ENCODE measurements around the gene CTDP1.

CTDP1 gene

GRCh38 chr18:79753391-79753851 is 73.8 kb downstream of the CTDP1 start:
- POLR2A ChIA-PET = no interaction called here
- no peaks in the 10 kb centered on the region for H3K4me1 ChIP-seq (ENCODE audit: control insufficient read depth, insufficient read depth, low read length)
- H3K9me3 ChIP-seq (ENCODE audit: control insufficient read depth, insufficient read depth, low read depth, low read length) = no peaks in the 10 kb centered on the region
- H3K4me3 ChIP-seq (ENCODE audit: low read depth, low read length) = no peak overlapping the region
- H3K27ac ChIP-seq (ENCODE audit: extremely low read depth, low read depth, low read length) = no peak overlapping the region
- CTCF ChIA-PET = interaction anchor here (0.6 kb wide), 1 partner anchor 1297 kb away, joined by 3 read pairs; no protein-coding TSS in a partner anchor
- no peak for TF ChIP-seq ZNF324 (tag by site-specific recombination; IDR thresholded peaks at IDR 0.05)
- TF ChIP-seq ZNF155 (tag by site-specific recombination; IDR thresholded peaks at IDR 0.05) = no peak
- no peak for TF ChIP-seq ZNF302 (tag by site-specific recombination; IDR thresholded peaks at IDR 0.05; ENCODE audit: low read depth)
- TF ChIP-seq ZNF202 (tag by site-specific recombination; IDR thresholded peaks at IDR 0.05; ENCODE audit: borderline replicate concordance) = no peak
- TF ChIP-seq ZBTB20 (tag by site-specific recombination; IDR thresholded peaks at IDR 0.05) = no peak
- H3K36me3 ChIP-seq (ENCODE audit: control insufficient read depth in 2 of 2, insufficient read depth in 1 of 2, low read length in 2 of 2) = peaks cover 0 to 19% of the 10 kb centered on the region in 2 experiments; a peak in 1 of 3 replicates

GRCh38 chr18:79754022-79754761 is 74.6 kb downstream of the CTDP1 start:
- ChIA-PET POLR2A (no interaction called here), CTCF (interaction anchor here (0.6 kb wide), 1 partner anchor 1297 kb away, joined by 3 read pairs; no protein-coding TSS in a partner anchor)
- no peak overlapping the region for H3K27ac ChIP-seq (ENCODE audit: extremely low read depth, low read depth, low read length)
- no peaks in the 10 kb centered on the region for H3K9me3 ChIP-seq (ENCODE audit: control insufficient read depth, insufficient read depth, low read depth, low read length)
- TF ChIP-seq ZNF140 (tag by site-specific recombination; IDR thresholded peaks at IDR 0.05) (no peak), OSR2 (tag by site-specific recombination; IDR thresholded peaks at IDR 0.05) (no peak), GLI2 (tag by site-specific recombination; IDR thresholded peaks at IDR 0.05; ENCODE audit: borderline replicate concordance, low read depth) (no peak), ZBTB44 (tag by site-specific recombination; IDR thresholded peaks at IDR 0.05) (no peak), PRDM6 (tag by site-specific recombination; IDR thresholded peaks at IDR 0.05) (no peak), ZNF580 (tag by site-specific recombination; IDR thresholded peaks at IDR 0.05) (no peak), ZSCAN18 (tag by site-specific recombination; IDR thresholded peaks at IDR 0.05) (no peak), ZNF221 (tag by site-specific recombination; IDR thresholded peaks at IDR 0.05; ENCODE audit: borderline replicate concordance) (no peak), KLF7 (tag by site-specific recombination; IDR thresholded peaks at IDR 0.05; ENCODE audit: borderline replicate concordance) (no peak), ZNF558 (tag by site-specific recombination; IDR thresholded peaks at IDR 0.05) (no peak), ZNF146 (tag by site-specific recombination; IDR thresholded peaks at IDR 0.05) (no peak), MZF1 (tag by site-specific recombination; IDR thresholded peaks at IDR 0.05; ENCODE audit: borderline replicate concordance) (no peak)
- H3K4me1 ChIP-seq (ENCODE audit: control insufficient read depth, insufficient read depth, low read length) = no peaks in the 10 kb centered on the region
- H3K4me3 ChIP-seq (ENCODE audit: low read depth, low read length) = no peak overlapping the region
- H3K36me3 ChIP-seq (ENCODE audit: control insufficient read depth in 2 of 2, insufficient read depth in 1 of 2, low read length in 2 of 2) = peaks cover 0 to 19% of the 10 kb centered on the region in 2 experiments; a peak in 1 of 3 replicates

Data from HEK293 (cell line).